HepG2 (cell line): ENCODE data around the gene CNNM1. TPM values are rescaled to one million over a fixed set of nuclear protein-coding genes. Genes with fewer than 3 reads are reported as not detected.
A peak's percentile ranks its signal among the peaks of the same experiment; 100 is the strongest.

ENCODE experiments used
- ATAC-seq: fragments of 200-7000 bp; cut with Tn5 transposase; 3 replicates; pipeline ENCODE4 v1.9.1; 2020; ENCODE audit warnings: mild to moderate bottlenecking, moderate library complexity
- BruUV-seq: library from RNA; stranded (reverse); fragments of 400-500 nt; replicated peaks from 2 replicates; lab custom pipeline; 2021; lab: Mats Ljungman, UMichigan
- CTCF ChIA-PET: fragments of 300-600 bp; formaldehyde crosslinking; extraction: SDS; loops from one replicate; lab custom pipeline; 2021; ENCODE audit warnings: low total read pairs, inconsistent platforms, low intra/inter-chr PET ratio; lab: Yijun Ruan, JAX
- POLR2A ChIA-PET: fragments of 350-600 bp; sonication (Branson Sonifier 250); formaldehyde crosslinking; loops from one replicate; lab custom pipeline; 2020; ENCODE audit warnings: antibody characterized with exemption, inconsistent platforms; lab: Yijun Ruan, JAX
- DNase-seq: peaks from one replicate; pipeline ENCODE4 v3.0.0-alpha.2; 2015; ENCODE audit warnings: low spot score
- FAIRE-seq: peaks from 3 replicates; lab custom pipeline; 2011; peaks lifted over from hg19 to GRCh38; lab: Jason Lieb, UNC
- H2AFZ ChIP-seq: one replicate; pipeline ENCODE4 v1.6.1; 2011; ENCODE audit warnings: low read length, inconsistent platforms
- H3K27ac ChIP-seq: fragments of 300-600 bp; 3 replicates; pipeline ENCODE4 v1.8.0; 2011; ENCODE audit warnings: mixed run types, mild to moderate bottlenecking, mixed read lengths, low read length, inconsistent platforms; ENCODE audit not compliant: insufficient read depth; ENCODE audit errors: extremely low read length
- H3K27me3 ChIP-seq, 2 experiments: fragments of 200-600 bp in 1 of 2; 2 replicates in 1 of 2; 3 replicates in 1 of 2; pipeline versions ENCODE4 v1.6.0 to v1.8.0; 2011; ENCODE audit warnings: low read length in 2 of 2, mild to moderate bottlenecking in 2 of 2, moderate library complexity in 2 of 2, inconsistent platforms in 1 of 2; ENCODE audit not compliant: insufficient read depth in 2 of 2, control insufficient read depth in 1 of 2
- H3K36me3 ChIP-seq, 2 experiments: fragments of 200-600 bp in 1 of 2; replicated peaks in 1 of 2; 2 replicates in 1 of 2; 3 replicates in 1 of 2; pipeline versions ENCODE4 v1.5.1 to v1.8.0; 2011; ENCODE audit warnings: low read length in 2 of 2, inconsistent platforms in 1 of 2; ENCODE audit not compliant: insufficient read depth in 2 of 2, control insufficient read depth in 1 of 2
- H3K4me1 ChIP-seq: 2 replicates; pipeline ENCODE4 v1.5.1; 2012; ENCODE audit warnings: low read length, inconsistent platforms; ENCODE audit not compliant: insufficient read depth
- H3K4me2 ChIP-seq: 2 replicates; pipeline ENCODE4 v1.6.0; 2011; ENCODE audit warnings: low read depth, low read length, inconsistent platforms
- H3K4me3 ChIP-seq, 3 experiments: fragments of 200-600 bp in 1 of 3; sonication (generic), shearing (Covaris generic) in 1 of 3; replicated peaks in 1 of 3; 2 replicates each; pipeline ENCODE4 v1.5.1; 2011 to 2016; ENCODE audit warnings: low read length in 3 of 3, inconsistent platforms in 2 of 3, low read depth in 2 of 3, mild to moderate bottlenecking in 2 of 3, control low read depth in 1 of 3, mixed read lengths in 1 of 3; ENCODE audit not compliant: insufficient read depth in 1 of 3
- H3K79me2 ChIP-seq: one replicate; pipeline ENCODE4 v1.6.1; 2011; ENCODE audit warnings: low read length, inconsistent platforms; ENCODE audit not compliant: insufficient read depth
- H3K9ac ChIP-seq: 2 replicates; pipeline ENCODE4 v1.6.0; 2011; ENCODE audit warnings: mild to moderate bottlenecking, low read depth, low read length, inconsistent platforms; ENCODE audit not compliant: insufficient read depth
- H3K9me3 ChIP-seq: 2 replicates; pipeline ENCODE4 v1.5.1; 2012; ENCODE audit warnings: mild to moderate bottlenecking, low read length
- H4K20me1 ChIP-seq: 2 replicates; pipeline ENCODE4 v1.6.0; 2011; ENCODE audit warnings: inconsistent platforms, mild to moderate bottlenecking, low read length, moderate library complexity; ENCODE audit not compliant: insufficient read depth
- BCL6 ChIP-seq: IDR thresholded peaks from 2 replicates; pipeline ENCODE4 v1.6.1; 2016; ENCODE audit warnings: missing genetic modification reagents, missing compliant biosample characterization
- HHEX ChIP-seq: IDR thresholded peaks from 2 replicates; pipeline ENCODE4 v1.6.1; 2016; ENCODE audit warnings: control low read depth
- HOXD1 ChIP-seq: sonication (generic); formaldehyde crosslinking; IDR thresholded peaks from 2 replicates; pipeline ENCODE4 v1.5.0; 2020; ENCODE audit warnings: missing genetic modification reagents
- RAD51 ChIP-seq: fragments of 450-650 bp; IDR thresholded peaks from 2 replicates; pipeline ENCODE4 v1.6.1; 2016; ENCODE audit warnings: borderline replicate concordance
- THAP8 ChIP-seq: sonication (generic); formaldehyde crosslinking; IDR thresholded peaks from 2 replicates; pipeline ENCODE4 v1.5.1; 2020; ENCODE audit warnings: missing genetic modification reagents, mild to moderate bottlenecking, borderline replicate concordance
- ZNF10 ChIP-seq: sonication (generic); formaldehyde crosslinking; IDR thresholded peaks from 2 replicates; pipeline ENCODE4 v1.4.0; 2020; ENCODE audit warnings: mild to moderate bottlenecking, low read depth, missing genetic modification reagents, borderline replicate concordance
- ZNF224 ChIP-seq: sonication (generic); formaldehyde crosslinking; IDR thresholded peaks from 2 replicates; pipeline ENCODE4 v1.5.0; 2020; ENCODE audit warnings: mild to moderate bottlenecking, missing genetic modification reagents
- ZNF264 ChIP-seq: sonication (generic); formaldehyde crosslinking; IDR thresholded peaks from 2 replicates; pipeline ENCODE4 v1.4.0; 2020; ENCODE audit warnings: missing genetic modification reagents
- WGBS: methylation state at CpG from one replicate; pipeline ENCODE4 v1.1.6; 2017; ENCODE audit warnings: low lambda C conversion rate; 5-methylcytosine and 5-hydroxymethylcytosine counted together
- in situ Hi-C: cut with HindIII; loops from 2 replicates; pipeline ENCODE4 v1.10.0; 2017; ENCODE audit warnings: low pct_unique_long_range_greater_than_20kb; ENCODE audit not compliant: extremely low pct_ligation_motif_present
- intact Hi-C: fragments of 100-400 bp; cut with micrococcal nuclease; formaldehyde crosslinking; loops from one replicate; pipeline ENCODE4 v1.10.0; 2022; ENCODE audit not compliant: unreplicated experiment
- polyA plus RNA-seq, 8 experiments: library from polyadenylated mRNA; depleted of rRNA in 3 of 8; stranded (reverse) in 7 of 8; unstranded in 1 of 8; fragments of >200 nt; fragmentation: Illumina TruSeq in 4 of 8; extraction: Trizol in 4 of 8; gene quantifications; 2 replicates each; pipeline versions ENCODE4 v1.2.1 to v1.2.3, GENCODE V29; 2011 to 2016; ENCODE audit warnings: low read depth in 4 of 8, missing spikeins in 1 of 8, mixed read lengths in 1 of 8; ENCODE audit not compliant: insufficient read depth in 1 of 8
- total RNA-seq, 5 experiments: library from RNA; depleted of rRNA; stranded (reverse); fragments of >200 nt; fragmentation: Illumina TruSeq; extraction: Trizol; gene quantifications; 2 replicates each; pipeline ENCODE4 v1.2.3, GENCODE V29; 2016; ENCODE audit warnings: low read depth in 1 of 5
- TF ChIP-seq, protein P1 (sequence below): sonication (generic); formaldehyde crosslinking; IDR thresholded peaks from 2 replicates; pipeline ENCODE4 v1.5.0; 2020; ENCODE audit warnings: mild to moderate bottlenecking, missing genetic modification reagents, moderate library complexity
- TF ChIP-seq, protein P2 (sequence below): sonication (generic); formaldehyde crosslinking; IDR thresholded peaks from 2 replicates; pipeline ENCODE4 v1.5.0; 2020; ENCODE audit warnings: mild to moderate bottlenecking, missing genetic modification reagents
- TF ChIP-seq, protein P3 (sequence below): sonication (generic); formaldehyde crosslinking; IDR thresholded peaks from 2 replicates; pipeline ENCODE4 v1.4.0; 2020; ENCODE audit warnings: missing genetic modification reagents
- TF ChIP-seq, protein P4 (sequence below): sonication (generic); formaldehyde crosslinking; IDR thresholded peaks from 2 replicates; pipeline ENCODE4 v1.5.0; 2020; ENCODE audit warnings: mild to moderate bottlenecking, missing genetic modification reagents
- TF ChIP-seq, protein P5 (sequence below): sonication (generic); formaldehyde crosslinking; IDR thresholded peaks from 2 replicates; pipeline ENCODE4 v1.9.0; 2021; ENCODE audit warnings: missing genetic modification reagents, mild to moderate bottlenecking, borderline replicate concordance

Gene CNNM1
- total and polyA plus RNA-seq, 2 of the 13 experiments (the other 11 are each of a cell fraction or from before 2014, with no cell fraction given): 4.3 to 9.6 TPM

DNA sequence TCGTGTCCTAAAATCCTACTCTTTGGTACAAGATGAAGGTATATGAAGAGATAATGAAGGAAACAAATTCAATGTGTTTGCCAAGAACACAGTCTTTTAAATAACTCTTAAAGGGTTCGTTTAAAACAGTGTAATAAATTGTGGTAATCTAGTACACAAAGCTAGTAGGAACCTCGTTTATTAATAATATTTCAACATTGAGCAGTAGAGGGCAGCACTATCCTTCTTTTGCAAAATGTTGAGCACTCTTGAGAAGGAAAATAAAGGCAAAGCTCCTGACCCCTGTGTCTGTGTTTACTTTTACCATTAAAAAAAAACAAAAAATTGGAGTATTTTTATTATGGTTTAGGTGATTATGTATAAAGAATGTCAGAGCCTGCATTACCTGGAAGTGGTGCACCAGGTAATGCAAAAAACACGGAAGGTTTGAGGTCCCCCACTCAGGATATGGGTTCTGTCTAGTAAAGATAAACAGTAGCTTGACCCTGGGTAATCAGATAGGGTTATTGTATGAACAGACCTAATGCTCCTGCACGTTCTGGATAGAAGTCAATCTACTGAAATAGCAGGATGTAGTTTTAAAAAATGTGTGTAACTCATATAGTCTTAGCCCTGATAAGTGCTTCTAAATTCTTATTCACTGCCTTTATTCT lies 107.0 kb downstream of the CNNM1 start:
- ATAC-seq (peak; percentile 73), DNase-seq (peak; percentile 48), FAIRE-seq (peak; percentile 72)
- no TSS peak for BruUV-seq
- intact Hi-C loops: loop anchor here (1.0 to 5.0 kb wide), 4 partner anchors 112 to 276 kb away; no protein-coding TSS in a partner anchor
- Histone ChIP-seq H3K36me3 (no peaks in the 10 kb centered on the region; a peak in 1 of 5 replicates), H4K20me1 (no peaks in the 10 kb centered on the region; the same call in 1 of the 2 replicates), H3K9me3 (no peaks in the 10 kb centered on the region), H3K27me3 (no peaks in the 10 kb centered on the region; a peak in 1 of 5 replicates), H3K4me2 (no peak overlapping the region), H3K4me3 (no peak overlapping the region), H3K9ac (no peak overlapping the region), H3K79me2 (peaks cover 14% of the 10 kb centered on the region), H3K27ac (no peak overlapping the region), H3K4me1 (peaks cover 30% of the 10 kb centered on the region), H2AFZ (no peak overlapping the region)
- ChIA-PET CTCF (interaction anchor here (0.6 to 2.6 kb wide), 8 partner anchors 43 to 275 kb away, joined by 3 to 13 read pairs (median 7); no protein-coding TSS in a partner anchor), POLR2A (interaction anchor here (0.8 to 2.2 kb wide), 3 partner anchors 14 to 184 kb away, joined by 3 to 6 read pairs (median 3); partner anchors contain the start of gene SLC25A28)
- 40% methylated on average over 5 of the region's 5 CpGs for WGBS
- in situ Hi-C loops: loop anchor here (5.0 kb wide), 1 partner anchor 111 kb away; no protein-coding TSS in a partner anchor
- TF ChIP-seq HHEX: peak; percentile 37; the same call in 1 of the 2 replicates
- peak; percentile 96 for TF ChIP-seq BCL6
- TF ChIP-seq, protein P1, sequence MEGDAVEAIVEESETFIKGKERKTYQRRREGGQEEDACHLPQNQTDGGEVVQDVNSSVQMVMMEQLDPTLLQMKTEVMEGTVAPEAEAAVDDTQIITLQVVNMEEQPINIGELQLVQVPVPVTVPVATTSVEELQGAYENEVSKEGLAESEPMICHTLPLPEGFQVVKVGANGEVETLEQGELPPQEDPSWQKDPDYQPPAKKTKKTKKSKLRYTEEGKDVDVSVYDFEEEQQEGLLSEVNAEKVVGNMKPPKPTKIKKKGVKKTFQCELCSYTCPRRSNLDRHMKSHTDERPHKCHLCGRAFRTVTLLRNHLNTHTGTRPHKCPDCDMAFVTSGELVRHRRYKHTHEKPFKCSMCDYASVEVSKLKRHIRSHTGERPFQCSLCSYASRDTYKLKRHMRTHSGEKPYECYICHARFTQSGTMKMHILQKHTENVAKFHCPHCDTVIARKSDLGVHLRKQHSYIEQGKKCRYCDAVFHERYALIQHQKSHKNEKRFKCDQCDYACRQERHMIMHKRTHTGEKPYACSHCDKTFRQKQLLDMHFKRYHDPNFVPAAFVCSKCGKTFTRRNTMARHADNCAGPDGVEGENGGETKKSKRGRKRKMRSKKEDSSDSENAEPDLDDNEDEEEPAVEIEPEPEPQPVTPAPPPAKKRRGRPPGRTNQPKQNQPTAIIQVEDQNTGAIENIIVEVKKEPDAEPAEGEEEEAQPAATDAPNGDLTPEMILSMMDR (CRISPR knock-in tag): peak; percentile 69
- TF ChIP-seq, protein P2, sequence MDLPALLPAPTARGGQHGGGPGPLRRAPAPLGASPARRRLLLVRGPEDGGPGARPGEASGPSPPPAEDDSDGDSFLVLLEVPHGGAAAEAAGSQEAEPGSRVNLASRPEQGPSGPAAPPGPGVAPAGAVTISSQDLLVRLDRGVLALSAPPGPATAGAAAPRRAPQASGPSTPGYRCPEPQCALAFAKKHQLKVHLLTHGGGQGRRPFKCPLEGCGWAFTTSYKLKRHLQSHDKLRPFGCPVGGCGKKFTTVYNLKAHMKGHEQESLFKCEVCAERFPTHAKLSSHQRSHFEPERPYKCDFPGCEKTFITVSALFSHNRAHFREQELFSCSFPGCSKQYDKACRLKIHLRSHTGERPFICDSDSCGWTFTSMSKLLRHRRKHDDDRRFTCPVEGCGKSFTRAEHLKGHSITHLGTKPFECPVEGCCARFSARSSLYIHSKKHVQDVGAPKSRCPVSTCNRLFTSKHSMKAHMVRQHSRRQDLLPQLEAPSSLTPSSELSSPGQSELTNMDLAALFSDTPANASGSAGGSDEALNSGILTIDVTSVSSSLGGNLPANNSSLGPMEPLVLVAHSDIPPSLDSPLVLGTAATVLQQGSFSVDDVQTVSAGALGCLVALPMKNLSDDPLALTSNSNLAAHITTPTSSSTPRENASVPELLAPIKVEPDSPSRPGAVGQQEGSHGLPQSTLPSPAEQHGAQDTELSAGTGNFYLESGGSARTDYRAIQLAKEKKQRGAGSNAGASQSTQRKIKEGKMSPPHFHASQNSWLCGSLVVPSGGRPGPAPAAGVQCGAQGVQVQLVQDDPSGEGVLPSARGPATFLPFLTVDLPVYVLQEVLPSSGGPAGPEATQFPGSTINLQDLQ (CRISPR knock-in tag): no peak
- TF ChIP-seq ZNF10 (CRISPR knock-in tag): no peak
- TF ChIP-seq, protein P3, sequence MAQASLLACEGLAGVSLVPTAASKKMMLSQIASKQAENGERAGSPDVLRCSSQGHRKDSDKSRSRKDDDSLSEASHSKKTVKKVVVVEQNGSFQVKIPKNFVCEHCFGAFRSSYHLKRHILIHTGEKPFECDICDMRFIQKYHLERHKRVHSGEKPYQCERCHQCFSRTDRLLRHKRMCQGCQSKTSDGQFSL (CRISPR knock-in tag): no peak
- TF ChIP-seq HOXD1 (CRISPR knock-in tag): no peak
- no peak for TF ChIP-seq THAP8 (CRISPR knock-in tag)
- TF ChIP-seq RAD51: no peak
- TF ChIP-seq, protein P4, sequence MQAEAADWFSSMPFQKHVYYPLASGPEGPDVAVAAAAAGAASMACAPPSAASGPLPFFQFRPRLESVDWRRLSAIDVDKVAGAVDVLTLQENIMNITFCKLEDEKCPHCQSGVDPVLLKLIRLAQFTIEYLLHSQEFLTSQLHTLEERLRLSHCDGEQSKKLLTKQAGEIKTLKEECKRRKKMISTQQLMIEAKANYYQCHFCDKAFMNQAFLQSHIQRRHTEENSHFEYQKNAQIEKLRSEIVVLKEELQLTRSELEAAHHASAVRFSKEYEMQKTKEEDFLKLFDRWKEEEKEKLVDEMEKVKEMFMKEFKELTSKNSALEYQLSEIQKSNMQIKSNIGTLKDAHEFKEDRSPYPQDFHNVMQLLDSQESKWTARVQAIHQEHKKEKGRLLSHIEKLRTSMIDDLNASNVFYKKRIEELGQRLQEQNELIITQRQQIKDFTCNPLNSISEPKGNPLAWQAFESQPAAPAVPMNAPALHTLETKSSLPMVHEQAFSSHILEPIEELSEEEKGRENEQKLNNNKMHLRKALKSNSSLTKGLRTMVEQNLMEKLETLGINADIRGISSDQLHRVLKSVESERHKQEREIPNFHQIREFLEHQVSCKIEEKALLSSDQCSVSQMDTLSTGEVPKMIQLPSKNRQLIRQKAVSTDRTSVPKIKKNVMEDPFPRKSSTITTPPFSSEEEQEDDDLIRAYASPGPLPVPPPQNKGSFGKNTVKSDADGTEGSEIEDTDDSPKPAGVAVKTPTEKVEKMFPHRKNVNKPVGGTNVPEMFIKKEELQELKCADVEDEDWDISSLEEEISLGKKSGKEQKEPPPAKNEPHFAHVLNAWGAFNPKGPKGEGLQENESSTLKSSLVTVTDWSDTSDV: no peak
- TF ChIP-seq ZNF264 (CRISPR knock-in tag): no peak
- TF ChIP-seq ZNF224 (CRISPR knock-in tag): no peak
- TF ChIP-seq, protein P5, sequence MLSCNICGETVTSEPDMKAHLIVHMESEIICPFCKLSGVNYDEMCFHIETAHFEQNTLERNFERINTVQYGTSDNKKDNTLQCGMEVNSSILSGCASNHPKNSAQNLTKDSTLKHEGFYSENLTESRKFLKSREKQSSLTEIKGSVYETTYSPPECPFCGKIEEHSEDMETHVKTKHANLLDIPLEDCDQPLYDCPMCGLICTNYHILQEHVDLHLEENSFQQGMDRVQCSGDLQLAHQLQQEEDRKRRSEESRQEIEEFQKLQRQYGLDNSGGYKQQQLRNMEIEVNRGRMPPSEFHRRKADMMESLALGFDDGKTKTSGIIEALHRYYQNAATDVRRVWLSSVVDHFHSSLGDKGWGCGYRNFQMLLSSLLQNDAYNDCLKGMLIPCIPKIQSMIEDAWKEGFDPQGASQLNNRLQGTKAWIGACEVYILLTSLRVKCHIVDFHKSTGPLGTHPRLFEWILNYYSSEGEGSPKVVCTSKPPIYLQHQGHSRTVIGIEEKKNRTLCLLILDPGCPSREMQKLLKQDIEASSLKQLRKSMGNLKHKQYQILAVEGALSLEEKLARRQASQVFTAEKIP (CRISPR knock-in tag): no peak
